Activated CD8-positive, alpha-beta memory T cell treated with anti-CD3 and anti-CD28 coated beads for 4 hours (primary cell): ENCODE data around the gene FYB1.

Experiments used
- DNase-seq, 2 donors: peaks; one replicate each; pipeline ENCODE4 v3.0.0-alpha.2; 2020; ENCODE audit warnings: low read depth in 2 of 2

FYB1 gene

DNA sequence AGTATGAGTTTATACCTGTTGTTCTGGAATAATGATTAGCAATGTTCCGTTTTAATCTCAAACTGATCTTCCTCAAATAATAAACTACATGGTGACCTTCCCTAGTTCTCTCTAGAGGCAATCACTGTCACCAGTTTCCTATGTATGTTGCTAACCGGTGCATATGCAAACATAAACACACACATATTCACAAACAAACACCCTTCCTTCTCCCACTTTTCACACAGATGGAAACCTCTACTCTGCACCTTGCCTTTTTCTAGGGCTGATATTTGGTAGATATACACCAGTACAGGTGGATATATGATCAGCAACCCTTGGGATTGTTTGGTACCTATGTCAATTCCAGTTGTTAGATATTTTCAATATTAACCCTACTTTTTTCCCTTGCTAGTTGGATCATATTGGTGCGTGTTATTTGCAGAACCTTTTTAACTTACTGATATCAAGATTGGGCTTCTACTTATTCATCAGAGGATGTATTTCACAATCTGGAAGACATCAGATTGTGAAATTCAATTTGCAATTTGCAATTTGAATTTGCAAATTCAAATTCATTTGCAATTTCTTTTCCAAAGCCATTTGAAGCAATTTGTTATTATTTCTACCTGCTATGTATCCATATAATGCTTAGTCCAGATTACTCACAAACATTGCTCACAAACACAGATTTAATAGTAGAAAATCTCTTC lies 12.6 kb downstream of the FYB1 start:
- DNase-seq: no peak

DNA sequence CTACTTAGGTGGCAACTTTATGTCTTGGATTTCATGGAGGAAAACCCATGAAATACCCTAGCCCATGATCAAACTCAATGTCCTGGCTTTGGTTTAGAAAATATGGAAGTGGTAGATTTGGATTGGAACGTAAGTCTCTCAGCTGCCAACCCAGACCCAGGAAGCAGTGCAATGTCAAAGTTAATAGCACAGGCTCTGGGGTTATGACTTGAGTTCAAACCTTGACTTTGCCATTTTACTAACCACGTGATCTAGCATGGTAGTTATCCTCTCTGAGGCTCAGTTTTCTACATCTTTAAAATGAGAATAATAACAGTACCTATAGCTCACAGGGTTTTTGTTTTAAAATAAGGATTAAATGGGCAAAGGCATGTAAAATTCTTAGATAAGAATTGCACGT lies 13.8 kb downstream of the FYB1 start:
- no peak for DNase-seq

DNA sequence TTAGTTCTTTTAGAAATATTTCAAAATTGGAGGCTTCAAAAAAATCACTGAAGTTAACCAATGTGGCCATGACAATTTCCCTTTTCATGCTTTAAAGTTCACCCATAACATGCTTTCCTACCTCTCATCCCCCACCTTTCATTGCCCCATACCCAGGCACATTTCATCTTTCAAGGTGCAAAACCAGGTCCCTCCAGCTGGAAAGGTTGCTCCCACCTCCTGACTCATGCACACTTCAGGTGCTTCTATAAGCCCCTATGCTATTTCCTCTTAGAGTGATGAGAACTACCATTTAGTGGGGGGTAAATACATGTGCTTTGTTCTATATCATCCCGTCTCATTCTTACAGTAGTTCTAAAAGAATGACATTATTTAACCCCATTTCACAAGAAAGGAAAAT lies 15.4 kb downstream of the FYB1 start:
- DNase-seq: no peak

DNA sequence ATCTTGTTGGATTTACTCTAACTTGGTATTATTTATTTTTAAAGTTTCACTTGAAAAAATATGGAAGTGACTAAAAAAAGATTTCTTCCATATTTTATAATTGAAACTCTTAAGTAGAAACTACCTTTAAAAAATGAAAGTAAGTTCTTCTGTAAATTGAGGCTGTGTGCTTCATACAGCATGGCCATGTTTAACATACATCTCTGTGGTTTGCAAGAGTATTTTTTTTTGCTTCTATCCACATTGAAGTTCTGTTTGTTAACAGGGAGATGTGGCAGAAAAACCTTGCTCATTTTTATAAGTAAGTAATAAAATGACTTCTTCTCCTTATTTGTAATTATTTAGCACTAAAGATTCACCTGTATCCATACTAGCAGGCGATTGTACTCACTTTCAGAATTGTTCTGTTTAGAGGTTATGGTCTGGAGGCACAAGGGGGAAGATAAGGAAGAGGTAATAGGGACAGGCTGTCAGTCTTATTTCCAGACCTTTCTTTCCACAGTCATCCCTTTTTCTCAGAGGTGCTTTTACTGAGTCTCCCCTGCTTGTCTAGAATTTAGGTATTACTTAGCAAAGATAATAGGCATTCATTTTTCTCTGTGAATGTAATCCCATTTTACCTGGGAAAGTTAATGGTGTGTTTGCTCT lies 16.0 kb downstream of the FYB1 start:
- no peak for DNase-seq

DNA sequence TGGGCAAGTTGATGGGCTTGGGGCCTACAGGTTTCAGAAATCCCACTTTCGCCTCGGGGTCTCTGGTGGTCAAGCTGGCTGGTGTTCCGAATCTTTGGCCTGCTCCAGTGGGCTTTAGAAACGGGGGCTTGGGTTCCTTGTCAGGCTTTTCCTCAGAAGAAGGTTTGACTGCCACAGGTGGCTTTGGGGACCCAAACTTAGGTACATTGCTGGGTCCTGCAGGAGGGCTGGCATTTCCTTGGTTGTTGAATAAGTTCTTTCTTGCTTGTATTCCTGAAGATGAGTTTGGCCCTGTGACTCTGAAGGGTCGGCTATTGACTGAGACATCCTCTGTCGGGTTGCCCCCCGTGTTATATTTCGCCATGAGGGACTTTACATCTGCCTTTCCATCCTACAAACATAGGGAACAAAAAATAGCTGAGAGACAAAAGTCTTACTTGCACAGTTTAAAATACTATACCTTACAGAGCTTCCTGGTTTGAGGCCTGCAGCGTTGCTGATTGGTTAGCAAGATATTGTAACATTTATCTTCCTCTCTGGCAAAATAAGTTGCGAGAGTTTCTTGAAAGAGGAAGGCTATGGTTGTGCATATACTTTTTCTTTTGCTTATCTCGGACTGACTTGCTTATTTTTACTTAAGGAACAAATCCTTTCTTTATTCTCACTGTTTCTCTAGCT lies 16.6 kb downstream of the FYB1 start:
- DNase-seq: no peak

DNA sequence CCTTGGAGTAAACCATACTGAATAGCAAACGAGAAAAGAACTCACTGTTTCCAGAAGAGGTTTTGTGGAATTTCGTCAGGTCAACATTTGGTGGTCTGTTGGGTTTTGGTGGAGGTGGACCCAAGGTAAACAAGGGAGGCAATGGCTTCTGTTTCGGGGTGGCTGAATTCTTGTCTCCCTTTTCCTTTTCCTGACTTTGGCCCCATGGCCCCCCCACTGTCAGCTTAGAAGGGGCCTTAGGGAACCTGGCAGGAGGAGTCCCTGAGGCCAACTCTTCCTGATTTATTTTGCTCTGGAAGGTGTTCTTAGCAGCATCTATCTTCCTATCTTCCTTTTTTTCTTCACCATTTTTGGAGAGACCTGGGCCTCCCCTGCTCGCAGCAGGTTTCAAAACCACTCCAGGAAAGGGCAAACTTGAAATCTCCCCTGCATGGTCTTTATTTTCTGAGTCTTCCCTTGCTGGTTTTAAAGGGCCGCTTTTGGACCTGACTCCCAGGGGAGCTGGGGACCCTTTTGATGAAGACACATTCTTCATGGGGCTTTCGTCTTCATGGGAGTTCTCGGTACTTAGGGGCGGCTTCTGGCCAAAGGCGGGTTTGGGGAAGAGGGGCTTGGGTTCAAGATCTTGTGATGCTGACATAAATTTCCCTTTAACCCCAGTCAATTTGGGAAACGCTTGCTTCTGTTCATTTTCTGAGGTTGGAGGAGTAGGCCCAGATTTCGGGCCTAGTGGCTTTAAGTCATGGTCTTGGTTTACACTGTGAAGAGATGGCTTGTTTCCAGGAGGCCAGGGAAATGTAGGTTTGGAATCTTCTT lies 17.4 kb downstream of the FYB1 start:
- no peak for DNase-seq

DNA sequence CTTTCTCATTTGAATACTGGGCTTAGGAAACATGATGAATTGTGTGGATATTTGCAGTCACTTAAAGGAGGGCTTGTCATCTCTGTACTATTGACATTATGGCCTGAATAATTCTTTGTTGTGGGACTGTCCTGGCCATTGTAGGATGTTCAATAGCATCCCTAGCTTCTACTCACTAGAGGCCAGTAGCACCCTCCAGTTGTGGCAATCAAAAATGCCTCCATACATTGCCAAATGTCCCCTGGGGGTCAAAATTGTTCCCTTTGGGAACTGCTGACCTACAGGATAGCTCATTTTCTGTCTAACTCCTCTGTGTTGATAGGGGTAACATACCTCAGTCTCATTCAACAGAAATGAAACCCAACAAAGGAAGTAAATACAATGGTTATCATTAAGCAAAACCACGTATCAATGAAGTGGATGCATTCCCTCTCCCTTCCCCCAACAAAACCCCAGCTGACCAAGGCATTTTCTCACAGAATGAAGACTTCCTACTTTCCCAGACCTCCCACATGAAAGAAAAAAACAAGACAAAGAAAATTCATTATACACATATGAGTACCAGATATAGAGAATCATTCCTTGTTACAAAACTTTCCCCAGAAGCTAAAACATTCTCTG lies 18.1 kb downstream of the FYB1 start:
- DNase-seq: no peak

DNA sequence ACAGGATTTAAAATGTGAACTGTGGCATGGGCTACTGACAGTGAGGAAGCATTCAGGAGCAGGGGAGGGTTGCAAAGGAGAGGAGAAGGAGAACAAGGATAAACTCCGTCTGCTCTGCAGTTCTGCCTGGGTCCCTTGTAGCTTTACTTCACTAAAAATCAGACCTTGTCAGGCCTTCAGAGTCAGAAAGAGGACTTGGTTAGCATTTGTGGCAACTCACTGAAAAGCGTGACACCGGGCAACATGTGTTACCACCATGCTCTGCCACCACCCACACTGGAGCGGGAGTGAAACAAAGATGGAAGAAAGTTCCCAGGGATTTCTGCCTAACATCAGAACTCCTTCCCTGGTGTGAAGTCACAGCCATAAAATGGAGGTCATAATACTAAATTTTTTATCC lies 19.3 kb downstream of the FYB1 start:
- DNase-seq: no peak

DNA sequence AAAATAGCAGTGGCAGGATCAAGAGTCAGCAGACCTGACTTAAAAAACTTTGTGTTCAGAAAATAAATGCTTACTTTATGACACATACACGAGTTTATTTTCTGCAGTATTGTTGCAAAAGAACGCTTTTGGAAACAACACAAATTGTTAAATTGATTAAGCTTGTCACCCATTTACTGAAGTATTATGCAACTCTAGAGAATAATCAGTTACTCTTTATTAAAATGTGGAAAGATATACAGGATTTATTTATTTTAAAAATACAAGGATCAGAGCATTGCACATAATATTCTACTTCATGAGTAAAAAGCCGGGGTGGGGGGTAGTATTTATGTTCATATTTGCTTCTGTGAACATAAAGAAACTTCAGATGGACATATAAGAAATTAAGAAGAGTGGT lies 20.0 kb downstream of the FYB1 start:
- DNase-seq: no peak

DNA sequence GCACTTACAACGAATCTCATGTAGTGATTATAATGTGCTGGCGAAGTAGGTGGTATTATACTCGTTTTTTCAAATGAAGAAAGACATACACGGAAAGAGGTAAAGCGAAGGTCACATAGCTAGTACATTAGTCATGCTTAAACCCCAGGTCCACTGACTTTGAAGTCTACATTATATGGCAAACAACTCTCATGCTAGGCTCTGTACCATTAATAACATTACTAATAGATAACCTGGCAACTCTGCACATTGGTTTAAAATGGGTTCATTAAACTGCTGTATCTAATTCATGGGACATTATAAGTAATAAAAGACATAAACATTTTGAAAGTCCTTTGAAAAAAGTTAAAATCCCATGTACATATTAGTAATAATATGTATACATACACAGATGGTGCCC lies 21.2 kb downstream of the FYB1 start:
- DNase-seq: no peak

DNA sequence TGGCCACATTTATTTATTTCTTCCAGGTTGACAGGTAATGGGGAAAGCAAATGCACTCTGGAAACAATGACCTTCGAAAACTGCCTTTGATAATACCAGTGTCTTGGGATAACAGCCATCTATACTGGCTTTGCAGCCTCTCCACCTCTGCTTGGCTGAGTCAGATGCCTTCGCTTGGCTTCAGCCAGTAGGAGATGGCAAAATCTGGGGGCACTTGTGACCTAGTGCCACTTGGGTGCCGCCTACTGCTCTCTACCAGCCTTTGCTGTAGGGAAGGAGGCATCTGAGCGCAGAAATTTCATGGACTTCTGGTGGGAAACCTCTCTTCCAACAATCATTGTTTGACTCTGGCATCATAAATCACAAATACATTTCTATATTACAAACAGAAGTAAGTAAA lies 21.8 kb downstream of the FYB1 start:
- DNase-seq: peak in 1 of 2 donors; percentile 43

DNA sequence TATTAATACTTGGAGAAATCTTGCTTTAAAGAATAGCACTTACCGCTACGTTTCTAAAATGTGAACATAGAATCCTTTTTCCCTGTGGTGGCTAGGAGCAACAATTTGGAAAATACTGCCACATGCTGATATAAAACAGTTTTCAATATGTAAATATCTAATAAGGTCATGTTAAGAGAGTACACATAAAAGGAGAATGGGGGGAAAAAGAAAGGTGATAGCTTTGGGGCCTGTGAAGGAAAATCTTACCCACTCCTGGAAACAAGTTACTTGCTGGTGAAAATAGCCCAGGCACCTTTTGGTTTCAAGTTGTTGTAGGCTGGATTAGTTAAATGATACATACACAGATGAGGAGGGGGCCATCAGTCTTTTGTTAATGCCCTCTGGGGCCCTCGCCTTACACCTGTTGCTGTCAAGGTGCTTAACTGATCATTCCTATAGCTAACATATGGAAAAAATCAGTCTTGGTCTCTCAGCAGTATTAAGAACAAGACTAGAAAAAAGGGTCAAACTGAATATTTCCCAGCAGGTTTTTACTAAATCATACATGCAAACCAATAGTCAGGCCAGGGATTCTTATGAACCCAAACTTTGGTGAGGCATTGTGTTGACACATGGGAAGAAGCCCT lies 24.1 kb downstream of the FYB1 start:
- DNase-seq: no peak

DNA sequence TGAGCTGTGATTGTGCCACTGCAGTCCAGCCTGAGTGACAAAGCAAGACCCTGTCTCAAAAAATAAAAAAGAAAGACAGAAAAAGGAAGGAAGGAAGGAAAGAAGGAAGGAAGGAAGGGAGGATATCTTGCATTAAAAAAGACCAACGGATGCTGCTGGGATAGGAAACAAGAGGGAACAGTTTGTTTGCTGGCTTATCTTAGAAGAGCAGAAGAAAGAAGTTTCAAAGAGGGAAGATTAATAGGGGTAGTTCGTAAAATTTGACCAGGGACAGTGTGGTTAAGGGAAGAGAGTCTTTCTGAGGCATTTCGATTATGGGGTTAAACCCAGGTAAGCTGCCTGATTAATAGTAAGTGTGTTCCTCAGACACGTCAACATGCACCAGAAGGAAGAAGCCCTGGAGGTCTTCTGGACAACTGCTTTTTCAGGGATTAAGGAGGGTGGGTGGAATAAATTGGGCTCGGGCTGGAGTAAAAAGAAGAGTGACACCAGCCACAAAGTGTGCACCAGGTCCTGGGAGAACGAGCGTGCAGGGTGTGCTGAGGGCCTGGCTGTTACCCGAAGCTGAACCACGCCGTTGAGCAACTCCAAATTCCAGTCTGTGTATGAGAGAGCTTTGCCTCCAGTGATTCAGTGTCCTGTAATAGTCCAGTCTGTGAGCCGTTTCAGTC lies 24.8 kb downstream of the FYB1 start:
- no peak for DNase-seq

DNA sequence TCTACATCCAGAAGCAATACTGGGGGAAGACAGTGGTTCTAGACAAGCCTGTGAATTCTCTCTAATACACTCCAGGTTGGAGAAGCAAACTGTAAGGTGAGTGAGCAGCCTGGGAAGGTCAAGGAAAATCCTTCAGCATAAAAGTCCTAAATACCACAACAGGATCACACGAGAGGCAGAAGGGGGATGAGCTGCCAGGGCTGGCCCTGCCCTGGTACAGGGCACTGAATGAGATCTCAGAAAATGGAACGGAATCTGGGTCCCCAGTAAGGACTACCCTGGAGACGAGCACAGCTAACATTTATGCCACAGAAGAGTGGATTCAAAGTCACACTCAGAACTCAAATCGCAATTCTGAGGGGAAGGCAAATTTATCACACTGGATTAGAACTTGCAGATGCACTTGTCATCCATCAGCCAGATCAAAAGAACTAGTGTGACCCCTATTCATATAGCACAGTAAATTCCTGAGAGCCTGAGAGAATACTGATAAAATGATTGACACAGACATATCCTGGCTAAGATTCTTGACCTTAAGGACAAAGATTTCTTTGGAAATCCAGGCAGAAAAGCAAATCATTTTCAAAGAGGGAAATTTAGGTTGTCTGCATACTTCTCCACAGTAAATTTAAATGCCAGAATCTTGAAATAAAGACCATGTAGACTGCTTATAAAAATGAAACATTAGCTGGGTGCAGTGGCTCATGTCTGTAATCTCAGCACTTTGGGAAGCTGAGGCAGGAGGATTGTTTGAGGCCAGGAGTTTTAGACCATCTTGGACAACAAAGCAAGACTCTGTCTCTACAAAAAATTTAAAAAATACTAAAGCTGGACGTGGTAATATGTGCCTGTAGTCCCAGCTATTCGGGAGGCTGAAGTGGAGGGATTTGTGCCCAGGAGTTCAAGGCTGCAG lies 25.6 kb downstream of the FYB1 start:
- no peak for DNase-seq

DNA sequence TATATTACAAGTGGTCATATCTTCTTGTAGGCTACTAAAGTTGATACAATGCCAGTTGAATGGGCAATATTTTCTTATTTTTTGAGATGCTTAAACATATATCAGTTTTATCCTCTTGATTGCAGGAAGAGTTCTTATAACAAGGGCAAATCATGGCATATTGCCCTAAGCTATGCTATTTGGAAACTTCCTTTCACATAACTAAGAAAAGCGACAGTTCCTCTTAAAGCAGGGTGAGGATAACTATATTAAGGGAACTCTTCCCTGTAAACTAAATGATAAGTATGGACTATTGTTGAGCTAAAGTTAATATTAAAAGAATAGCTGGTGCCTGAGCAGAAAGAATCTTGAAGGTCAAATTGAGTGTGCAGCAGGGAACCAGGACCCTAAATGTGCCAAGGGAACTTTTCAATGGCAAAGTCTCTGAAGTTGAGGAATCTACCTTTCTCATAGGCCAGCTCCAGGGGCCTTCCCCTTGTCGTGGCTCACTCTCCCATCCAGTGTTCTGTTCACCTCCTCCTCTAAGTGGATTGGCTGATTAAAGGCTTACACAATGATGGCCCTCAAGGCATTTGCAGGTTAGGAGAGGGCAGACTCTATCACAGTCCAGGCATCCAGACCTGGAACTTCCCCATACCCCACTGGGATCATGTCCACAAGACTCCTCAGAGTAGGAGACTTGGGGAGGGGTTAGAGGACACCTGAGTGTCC lies 26.8 kb downstream of the FYB1 start:
- no peak for DNase-seq

DNA sequence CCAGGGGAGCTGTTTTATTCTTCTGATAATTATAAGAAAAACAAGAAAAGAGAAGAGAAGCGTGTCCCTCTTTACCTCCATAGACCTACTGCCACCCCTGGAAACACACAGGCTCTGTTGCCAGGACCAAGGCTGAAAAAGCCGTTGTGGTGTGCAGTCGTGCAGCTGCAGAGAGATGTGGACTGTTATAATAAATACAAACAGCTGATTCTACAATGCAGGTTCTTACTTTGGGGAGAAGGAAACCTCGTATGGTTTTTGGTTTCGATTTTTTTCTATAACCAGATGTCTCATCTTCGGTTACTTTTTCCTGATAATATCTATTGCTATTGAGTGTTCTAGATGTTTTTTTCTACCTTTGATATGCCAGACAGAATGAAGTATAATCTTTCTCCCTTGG lies 28.1 kb downstream of the FYB1 start:
- DNase-seq: no peak

DNA sequence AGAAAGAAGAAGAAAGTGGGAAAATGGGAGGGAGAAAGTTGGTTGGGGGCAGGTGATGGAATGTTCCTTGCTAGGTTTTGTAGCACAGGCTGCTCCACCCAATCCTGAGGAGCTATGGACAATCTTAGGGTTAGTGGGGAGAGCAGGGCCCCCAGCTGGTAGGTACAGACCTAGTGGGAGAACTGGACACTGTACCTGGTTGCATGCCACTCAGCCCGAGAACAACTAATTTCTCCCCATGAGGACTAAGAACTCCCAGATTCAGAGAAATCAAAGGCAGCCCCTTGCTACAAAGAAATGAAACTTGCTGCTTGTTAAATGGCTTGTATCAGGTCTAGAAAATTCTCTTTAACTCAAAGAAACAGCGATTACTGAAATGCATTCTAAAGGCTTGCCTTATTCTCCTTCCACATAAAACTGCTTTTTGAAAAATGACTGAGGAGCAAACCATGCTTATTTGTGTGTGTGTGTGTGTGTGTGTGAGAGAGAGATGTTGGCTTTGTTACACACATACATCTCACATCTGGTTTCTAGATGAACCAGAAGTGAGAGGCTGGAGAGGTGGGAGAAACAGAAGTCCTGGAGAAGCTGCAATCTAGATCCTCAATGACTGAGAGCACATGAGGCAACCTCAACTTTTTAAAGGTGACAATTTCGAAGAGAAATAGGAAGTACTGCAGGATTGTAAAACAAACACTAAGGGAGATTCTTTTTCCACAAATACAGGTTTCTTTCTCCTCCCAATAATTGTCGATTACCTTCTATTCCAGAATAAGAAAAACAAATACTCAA lies 28.9 kb downstream of the FYB1 start:
- DNase-seq: no peak

DNA sequence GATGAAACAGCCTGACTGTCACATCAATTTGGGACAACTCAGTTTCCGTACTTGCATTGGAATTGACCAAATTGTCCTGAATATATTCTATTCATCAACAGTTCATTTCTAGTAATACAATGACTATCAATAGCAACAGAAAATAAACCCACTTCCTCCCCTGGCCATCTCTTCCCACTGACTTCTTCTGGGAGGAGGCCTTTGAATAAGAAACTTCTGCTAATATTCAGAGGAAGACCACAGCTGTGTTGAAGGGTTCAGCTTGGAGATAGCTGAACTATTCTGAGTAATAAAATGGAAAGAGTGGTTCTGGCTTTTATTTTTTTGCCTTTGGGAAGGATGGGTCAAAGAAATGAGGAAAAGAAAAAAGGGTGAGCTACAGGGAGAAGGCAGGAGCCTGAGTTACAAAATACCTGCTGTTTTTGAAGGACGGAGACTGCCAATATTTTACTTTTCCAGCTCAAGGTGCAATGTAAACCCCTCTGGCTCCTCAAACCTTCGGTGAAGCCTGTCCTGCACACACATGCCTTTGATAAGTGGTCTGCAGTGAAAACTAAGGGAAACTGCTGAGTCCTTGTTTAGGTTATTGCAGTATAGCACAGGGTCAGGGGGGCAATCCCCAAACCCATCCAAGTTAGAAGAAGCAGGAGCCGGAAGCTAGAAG lies 29.9 kb downstream of the FYB1 start:
- no peak for DNase-seq
